Glomerular visceral epithelial cell (primary cell): ENCODE data around the gene GOLGA2.

ENCODE experiments used
- DNase-seq: peaks from one replicate; pipeline ENCODE4 v3.0.0-alpha.2; 2016; ENCODE audit errors: extremely low spot score

Gene GOLGA2

GRCh38 chr9:128275198-128276007 lies at the start of gene GOLGA2:
Gene GOLGA2 (minus strand): TSS chr9:128276007. CDS start chr9:128275976, 31 bp downstream.
- peak; percentile 22 for DNase-seq

GRCh38 chr9:128324401-128324800 lies 48.6 kb upstream of the GOLGA2 start:
- DNase-seq = no peak

GRCh38 chr9:128323791-128324190 lies 48.0 kb upstream of the GOLGA2 start:
- DNase-seq = no peak

GRCh38 chr9:128323212-128323730 lies 47.5 kb upstream of the GOLGA2 start:
- DNase-seq = no peak

GRCh38 chr9:128322404-128323211 lies 46.8 kb upstream of the GOLGA2 start, which contains the start of the genes COQ4 and TRUB2:
Gene COQ4 (plus strand): TSS chr9:128322839. CDS start chr9:128322859, 20 bp downstream.
Gene TRUB2 (minus strand): TSS chr9:128322447. CDS start chr9:128322408, 39 bp downstream.
- peak; percentile 94 for DNase-seq

- DNase-seq = no peak
Measured at GRCh38 chr9:128321879-128322403, 46.1 kb upstream of the GOLGA2 start.

- DNase-seq = no peak
Measured at GRCh38 chr9:128321343-128321742, 45.5 kb upstream of the GOLGA2 start.

GRCh38 chr9:128317629-128318028 lies 41.8 kb upstream of the GOLGA2 start:
- DNase-seq = no peak

GRCh38 chr9:128316421-128316820 lies 40.6 kb upstream of the GOLGA2 start:
- no peak for DNase-seq

GRCh38 chr9:128314697-128315096 lies 38.9 kb upstream of the GOLGA2 start:
- no peak for DNase-seq

GRCh38 chr9:128310461-128310860 lies 34.7 kb upstream of the GOLGA2 start:
- DNase-seq = no peak

- no peak for DNase-seq
Measured at GRCh38 chr9:128309551-128309950, 33.7 kb upstream of the GOLGA2 start.

GRCh38 chr9:128304971-128305288 lies 29.1 kb upstream of the GOLGA2 start:
- no peak for DNase-seq

- no peak for DNase-seq
Measured at GRCh38 chr9:128304136-128304970, 28.5 kb upstream of the GOLGA2 start.

GRCh38 chr9:128298535-128299482 lies 23.0 kb upstream of the GOLGA2 start:
- DNase-seq = no peak

GRCh38 chr9:128297221-128297773 lies 21.5 kb upstream of the GOLGA2 start:
- no peak for DNase-seq

- no peak for DNase-seq
Measured at GRCh38 chr9:128296340-128297220, 20.8 kb upstream of the GOLGA2 start.

GRCh38 chr9:128294142-128294541 lies 18.3 kb upstream of the GOLGA2 start:
- DNase-seq = no peak

- DNase-seq = no peak
Measured at GRCh38 chr9:128293091-128293490, 17.3 kb upstream of the GOLGA2 start.
